H9 (cell line): ENCODE data around the gene PI4KB. TPM values are rescaled to one million over a fixed set of nuclear protein-coding genes. Genes with fewer than 3 reads are reported as not detected.

ENCODE experiments used
- DNase-seq: peaks from one replicate; pipeline ENCODE4 v3.0.0-alpha.2; 2017
- H2AFZ ChIP-seq: one replicate; pipeline ENCODE4 v1.6.1; 2013; ENCODE audit warnings: mild to moderate bottlenecking, low read length, control low read depth, moderate library complexity
- H2AK5ac ChIP-seq: 2 replicates; pipeline ENCODE4 v1.6.1; 2013; ENCODE audit warnings: low read length, control low read depth, mixed read lengths; ENCODE audit not compliant: insufficient read length
- H2BK120ac ChIP-seq: one replicate; pipeline ENCODE4 v1.6.1; 2013; ENCODE audit warnings: low read depth, mild to moderate bottlenecking, low read length, control low read depth, inconsistent platforms; ENCODE audit not compliant: poor library complexity, severe bottlenecking
- H2BK12ac ChIP-seq: 2 replicates; pipeline ENCODE4 v1.6.1; 2013; ENCODE audit warnings: low read length, control low read depth, mixed read lengths, low read depth; ENCODE audit not compliant: insufficient read length
- H2BK15ac ChIP-seq: 2 replicates; pipeline ENCODE4 v1.6.1; 2013; ENCODE audit warnings: low read depth, low read length, control low read depth
- H2BK20ac ChIP-seq: one replicate; pipeline ENCODE4 v1.6.1; 2013; ENCODE audit warnings: low read depth, mild to moderate bottlenecking, low read length, control low read depth, inconsistent platforms; ENCODE audit not compliant: poor library complexity, severe bottlenecking
- H2BK5ac ChIP-seq: 2 replicates; pipeline ENCODE4 v1.6.1; 2013; ENCODE audit warnings: low read length, control low read depth, mixed read lengths; ENCODE audit not compliant: insufficient read length
- H3K14ac ChIP-seq: 2 replicates; pipeline ENCODE4 v1.6.1; 2013; ENCODE audit warnings: low read length, control low read depth; ENCODE audit not compliant: insufficient read depth
- H3K18ac ChIP-seq: 2 replicates; pipeline ENCODE4 v1.6.1; 2013; ENCODE audit warnings: low read depth, mild to moderate bottlenecking, mixed read lengths, low read length, control low read depth; ENCODE audit not compliant: insufficient read length
- H3K23ac ChIP-seq: 2 replicates; pipeline ENCODE4 v1.6.1; 2013; ENCODE audit warnings: low read length, control low read depth, mixed read lengths, low read depth; ENCODE audit not compliant: insufficient read length
- H3K23me2 ChIP-seq: 2 replicates; pipeline ENCODE4 v1.6.1; 2013; ENCODE audit warnings: low read depth, mild to moderate bottlenecking, mixed read lengths, low read length, control low read depth; ENCODE audit not compliant: insufficient read length, poor library complexity, severe bottlenecking
- H3K27ac ChIP-seq: 2 replicates; pipeline ENCODE4 v1.5.1; 2013; ENCODE audit warnings: low read length, control low read depth, mixed read lengths, low read depth; ENCODE audit not compliant: insufficient read length
- H3K27me3 ChIP-seq: 2 replicates; pipeline ENCODE4 v1.6.1; 2013; ENCODE audit warnings: low read length, control low read depth, inconsistent platforms; ENCODE audit not compliant: insufficient read depth
- H3K4ac ChIP-seq: 2 replicates; pipeline ENCODE4 v1.6.1; 2013; ENCODE audit warnings: low read depth, mild to moderate bottlenecking, control low read depth, inconsistent platforms, low read length, moderate library complexity
- H3K4me1 ChIP-seq: 2 replicates; pipeline ENCODE4 v1.6.1; 2013; ENCODE audit warnings: low read length, control low read depth, inconsistent platforms; ENCODE audit not compliant: insufficient read depth
- H3K4me2 ChIP-seq: 2 replicates; pipeline ENCODE4 v1.6.1; 2013; ENCODE audit warnings: low read length, control low read depth, mixed read lengths; ENCODE audit not compliant: insufficient read length, insufficient read depth
- H3K56ac ChIP-seq: 2 replicates; pipeline ENCODE4 v1.6.1; 2013; ENCODE audit warnings: low read depth, mild to moderate bottlenecking, mixed read lengths, low read length, control low read depth; ENCODE audit not compliant: insufficient read length
- H3K79me1 ChIP-seq: 2 replicates; pipeline ENCODE4 v1.6.1; 2013; ENCODE audit warnings: low read depth, mild to moderate bottlenecking, moderate library complexity, low read length, control low read depth, inconsistent platforms; ENCODE audit not compliant: insufficient read depth, poor library complexity, severe bottlenecking
- H3K79me2 ChIP-seq: 2 replicates; pipeline ENCODE4 v1.6.1; 2013; ENCODE audit warnings: low read length, control low read depth, inconsistent platforms; ENCODE audit not compliant: insufficient read depth
- H3K9ac ChIP-seq: 2 replicates; pipeline ENCODE4 v1.6.1; 2013; ENCODE audit warnings: low read length, control low read depth, mixed read lengths; ENCODE audit not compliant: insufficient read length; ENCODE audit errors: extremely low read depth
- H3K9me3 ChIP-seq: one replicate; pipeline ENCODE4 v1.6.1; 2013; ENCODE audit warnings: low read depth, low read length, inconsistent platforms; ENCODE audit not compliant: control insufficient read depth
- H3T11ph ChIP-seq: one replicate; pipeline ENCODE4 v1.6.1; 2013; ENCODE audit warnings: mild to moderate bottlenecking, low read length, control low read depth, inconsistent platforms
- H4K20me1 ChIP-seq: one replicate; pipeline ENCODE4 v1.6.1; 2013; ENCODE audit not compliant: control insufficient read depth, insufficient read length, insufficient read depth
- H4K5ac ChIP-seq: 2 replicates; pipeline ENCODE4 v1.6.1; 2013; ENCODE audit warnings: low read depth, mild to moderate bottlenecking, mixed read lengths, low read length, control low read depth; ENCODE audit not compliant: insufficient read length
- H4K8ac ChIP-seq: replicated peaks from 2 replicates; pipeline ENCODE4 v1.6.1; 2013; ENCODE audit warnings: low read length, control low read depth, mixed read lengths, low read depth; ENCODE audit not compliant: insufficient read length
- H4K91ac ChIP-seq: 2 replicates; pipeline ENCODE4 v1.6.1; 2013; ENCODE audit warnings: low read depth, mild to moderate bottlenecking, moderate library complexity, mixed read lengths, low read length, control low read depth; ENCODE audit not compliant: insufficient read length
- H3K27ac Mint-ChIP-seq, 3 experiments: 2 replicates in 2 of 3; 3 replicates in 1 of 3; pipeline ENCODE4 v1.8.0; 2020 to 2021; ENCODE audit warnings: mixed read lengths in 3 of 3, mild to moderate bottlenecking in 1 of 3, moderate library complexity in 1 of 3
- H3K27me3 Mint-ChIP-seq: 2 replicates; pipeline ENCODE4 v1.8.0; 2021; ENCODE audit warnings: low read depth, mild to moderate bottlenecking, moderate library complexity, mixed read lengths
- H3K36me3 Mint-ChIP-seq, 3 experiments: 2 replicates in 2 of 3; 3 replicates in 1 of 3; pipeline ENCODE4 v1.8.0; 2020 to 2021; ENCODE audit warnings: low read depth in 3 of 3, mixed read lengths in 3 of 3; ENCODE audit not compliant: insufficient read depth in 1 of 3
- H3K4me1 Mint-ChIP-seq, 2 experiments: 2 replicates each; pipeline ENCODE4 v1.8.0; 2020; ENCODE audit warnings: mixed read lengths in 2 of 2
- H3K4me3 Mint-ChIP-seq, 2 experiments: 2 replicates in 1 of 2; 3 replicates in 1 of 2; pipeline ENCODE4 v1.8.0; 2020 to 2021; ENCODE audit warnings: mild to moderate bottlenecking in 2 of 2, mixed read lengths in 2 of 2, moderate library complexity in 1 of 2
- H3K9me3 Mint-ChIP-seq, 2 experiments: 2 replicates in 1 of 2; 3 replicates in 1 of 2; pipeline ENCODE4 v1.8.0; 2020; ENCODE audit warnings: mild to moderate bottlenecking in 2 of 2, mixed read lengths in 2 of 2, moderate library complexity in 1 of 2
- CTCF ChIP-seq: fragments of 200-600 bp; sonication (generic); conservative IDR thresholded peaks from 3 replicates; pipeline ENCODE4 v1.8.0; 2021; ENCODE audit warnings: antibody characterized with exemption, mild to moderate bottlenecking
- WGBS: extraction: QIAGEN DNeasy Blood & Tissue Kit; methylation state at CpG from one replicate; pipeline ENCODE4 v1.1.7; 2013; ENCODE audit warnings: missing lambda C conversion rate, low lambda C conversion rate, mixed read lengths; ENCODE audit not compliant: insufficient read length; ENCODE audit errors: extremely low coverage; 5-methylcytosine and 5-hydroxymethylcytosine counted together
- total RNA-seq: library from RNA; stranded (reverse); gene quantifications from 2 replicates; pipeline ENCODE4 v1.2.1, GENCODE V29; 2021

The PI4KB gene
- total RNA-seq, 1 experiment from 2014 or later: 39.1 TPM

GRCh38 chr1:151315565-151316235, 11.5 kb downstream of the PI4KB start:
- H3K4ac ChIP-seq: no peak overlapping the region
- H3K9me3 ChIP-seq: no peaks in the 10 kb centered on the region
- no peaks in the 10 kb centered on the region for H3K23me2 ChIP-seq
- TF ChIP-seq CTCF: no peak
- H2AFZ ChIP-seq: no peak overlapping the region
- H3K14ac ChIP-seq: no peak overlapping the region
- no peak overlapping the region for H4K5ac ChIP-seq
- no peaks in the 10 kb centered on the region for H4K20me1 ChIP-seq
- H4K8ac ChIP-seq: no peak overlapping the region
- no peak overlapping the region for H2AK5ac ChIP-seq
- Mint-ChIP-seq H3K9me3 (no peaks in the 10 kb centered on the region), H3K4me3 (no peak overlapping the region), H3K27me3 (no peaks in the 10 kb centered on the region), H3K27ac (peak overlapping the region in 2 of 3 experiments; percentile 16 to 73; a peak in 1 of 7 replicates), H3K4me1 (peaks cover under 1% of the 10 kb centered on the region in 2 experiments; a peak in 2 of 4 replicates), H3K36me3 (peaks cover 8 to 50% (median 35%) of the 10 kb centered on the region in 3 experiments)
- no peak overlapping the region for H2BK12ac ChIP-seq
- no peak overlapping the region for H2BK20ac ChIP-seq
- H4K91ac ChIP-seq: no peak overlapping the region
- H3K79me1 ChIP-seq: no peaks in the 10 kb centered on the region
- no peak overlapping the region for H3K23ac ChIP-seq
- no peak overlapping the region for H3K18ac ChIP-seq
- no peaks in the 10 kb centered on the region for H3K4me1 ChIP-seq
- no peak overlapping the region for H2BK5ac ChIP-seq
- H3K56ac ChIP-seq: no peak overlapping the region
- no peak overlapping the region for H3K27ac ChIP-seq
- H3K79me2 ChIP-seq: no peaks in the 10 kb centered on the region
- H2BK120ac ChIP-seq: no peak overlapping the region
- no peak overlapping the region for H3T11ph ChIP-seq
- no peak overlapping the region for H3K4me2 ChIP-seq
- DNase-seq: no peak
- no CpG with 5 or more reads among the region's 17 CpGs for WGBS
- H3K27me3 ChIP-seq: no peaks in the 10 kb centered on the region
- H3K9ac ChIP-seq: no peak overlapping the region
- H2BK15ac ChIP-seq: no peak overlapping the region
